Testis (tissue), 2 donors: ENCODE data around the gene B3GALNT1.

Source experiments
- CTCF ChIP-seq, 3 experiments: fragments of 450-650 bp in 2 of 3; fragments of 200-600 bp in 1 of 3; sonication (generic) in 1 of 3; IDR thresholded peaks; one replicate each; pipeline ENCODE4 v1.5.1; 2016 to 2019; ENCODE audit warnings: antibody characterized with exemption in 3 of 3, mild to moderate bottlenecking in 2 of 3, moderate library complexity in 1 of 3
- POLR2A ChIP-seq: fragments of 450-650 bp; IDR thresholded peaks from one replicate; pipeline ENCODE4 v1.6.1; 2017; ENCODE audit warnings: antibody characterized with exemption, mild to moderate bottlenecking, moderate library complexity

GRCh38 chr3:161132391-161132790 is 27.2 kb upstream of the B3GALNT1 start:
- TF ChIP-seq CTCF (IDR thresholded peaks at IDR 0.05) (no peak), POLR2A (no peak)
